GM12878 (cell line): Measurements from ENCODE around the gene NOVA2. TPM values are rescaled to one million over a fixed set of nuclear protein-coding genes. Genes with fewer than 3 reads are reported as not detected.
A peak's percentile ranks its signal among the peaks of the same experiment; 100 is the strongest.

Experiments used
- ATAC-seq: fragments of 200-7000 bp; cut with Tn5 transposase; 3 replicates; pipeline ENCODE4 v1.9.1; 2020; ENCODE audit warnings: mild to moderate bottlenecking, moderate library complexity
- BruUV-seq: library from RNA; stranded (reverse); fragments of 400-500 nt; replicated peaks from 2 replicates; lab custom pipeline; 2021; lab: Mats Ljungman, UMichigan
- CTCF ChIA-PET: fragments of 300-600 bp; sonication (Branson Sonifier 250); formaldehyde crosslinking; extraction: SDS; loops from one replicate; lab custom pipeline; 2021; ENCODE audit warnings: inconsistent platforms; lab: Yijun Ruan, JAX
- POLR2A ChIA-PET: fragments of 350-600 bp; formaldehyde crosslinking; extraction: SDS; loops from one replicate; lab custom pipeline; 2021; ENCODE audit warnings: inconsistent platforms; lab: Charles Lee
- RAD21 ChIA-PET: fragments of 300-600 bp; sonication (Branson Sonifier 250); formaldehyde crosslinking; loops from one replicate; lab custom pipeline; 2023; ENCODE audit warnings: antibody characterized with exemption; ENCODE audit not compliant: unreplicated experiment; lab: Charles Lee
- SMC1A ChIA-PET: fragments of 300-600 bp; sonication (Branson Sonifier 250); formaldehyde crosslinking; loops from one replicate; lab custom pipeline; 2023; ENCODE audit not compliant: unreplicated experiment, uncharacterized antibody; lab: Charles Lee
- DNase-seq: peaks from one replicate; pipeline ENCODE4 v3.0.0-alpha.2; 2011; ENCODE audit warnings: low read depth, low spot score
- FAIRE-seq: peaks from 3 replicates; lab custom pipeline; 2011; peaks lifted over from hg19 to GRCh38; lab: Jason Lieb, UNC
- H2AFZ ChIP-seq: 2 replicates; pipeline ENCODE4 v1.6.0; 2011; ENCODE audit warnings: low read depth, low read length, control low read depth; ENCODE audit not compliant: control insufficient read depth
- H3K27ac ChIP-seq: 2 replicates; pipeline ENCODE4 v1.5.1; 2011; ENCODE audit warnings: control low read depth; ENCODE audit not compliant: control insufficient read depth, insufficient read depth
- H3K27me3 ChIP-seq, 2 experiments: replicated peaks in 1 of 2; 2 replicates each; pipeline versions ENCODE4 v1.6.0 to v1.6.1; 2011; ENCODE audit warnings: low read length in 1 of 2; ENCODE audit not compliant: control insufficient read depth in 2 of 2, insufficient read depth in 2 of 2
- H3K36me3 ChIP-seq, 2 experiments: 2 replicates each; pipeline ENCODE4 v1.5.1; 2011; ENCODE audit warnings: low read length in 1 of 2; ENCODE audit not compliant: control insufficient read depth in 2 of 2, insufficient read depth in 2 of 2
- H3K4me1 ChIP-seq: 2 replicates; pipeline ENCODE4 v1.6.1; 2011; ENCODE audit warnings: mild to moderate bottlenecking, low read length, moderate library complexity, mixed read lengths; ENCODE audit not compliant: control insufficient read depth, insufficient read depth
- H3K4me2 ChIP-seq: 2 replicates; pipeline ENCODE4 v1.6.0; 2011; ENCODE audit warnings: control low read depth; ENCODE audit not compliant: control insufficient read depth, insufficient read depth
- H3K4me3 ChIP-seq: fragments of 200-600 bp; sonication (generic); 2 replicates; pipeline ENCODE4 v1.5.1; 2016
- H3K79me2 ChIP-seq: 2 replicates; pipeline ENCODE4 v1.6.0; 2011; ENCODE audit warnings: low read length; ENCODE audit not compliant: control insufficient read depth, insufficient read depth
- H3K9ac ChIP-seq: 2 replicates; pipeline ENCODE4 v1.8.0; 2011; ENCODE audit warnings: low read length, control low read depth, mixed read lengths; ENCODE audit not compliant: control insufficient read depth, insufficient read depth
- H3K9me3 ChIP-seq: replicated peaks from 3 replicates; pipeline ENCODE4 v1.5.1; 2011; ENCODE audit warnings: mild to moderate bottlenecking, low read length; ENCODE audit not compliant: control insufficient read depth, insufficient read depth
- H4K20me1 ChIP-seq: 2 replicates; pipeline ENCODE4 v1.6.0; 2011; ENCODE audit not compliant: control insufficient read depth, insufficient read depth
- CHD1 ChIP-seq: IDR thresholded peaks from 2 replicates; pipeline ENCODE4 v1.6.1; 2012; ENCODE audit warnings: low read depth, low read length, improper control_type of control experiment
- CHD2 ChIP-seq: IDR thresholded peaks from 2 replicates; pipeline ENCODE4 v1.6.1; 2011; ENCODE audit warnings: low read depth, low read length, improper control_type of control experiment, borderline replicate concordance
- CUX1 ChIP-seq: IDR thresholded peaks from 2 replicates; pipeline ENCODE4 v1.6.1; 2012; ENCODE audit warnings: improper control_type of control experiment, low read depth, low read length; ENCODE audit not compliant: insufficient replicate concordance
- GABPA ChIP-seq: IDR thresholded peaks from 2 replicates; pipeline ENCODE4 v1.6.1; 2014; ENCODE audit warnings: antibody characterized with exemption, low read depth, mild to moderate bottlenecking, inconsistent platforms
- IRF3 ChIP-seq: fragments of 450-650 bp; IDR thresholded peaks from 2 replicates; pipeline ENCODE4 v1.6.1; 2014; ENCODE audit warnings: mild to moderate bottlenecking
- NKRF ChIP-seq: fragments of 450-650 bp; conservative IDR thresholded peaks from 2 replicates; pipeline ENCODE4 v1.6.1; 2017; ENCODE audit warnings: mild to moderate bottlenecking, moderate library complexity
- SREBF1 ChIP-seq: IDR thresholded peaks from 2 replicates; pipeline ENCODE4 v1.6.1; 2012; ENCODE audit warnings: mild to moderate bottlenecking, low read length
- TARDBP ChIP-seq: IDR thresholded peaks from 2 replicates; pipeline ENCODE4 v1.6.1; 2016; ENCODE audit warnings: borderline replicate concordance
- ZNF274 ChIP-seq: IDR thresholded peaks from one replicate; pipeline ENCODE4 v1.8.0; 2011; ENCODE audit not compliant: insufficient read length, insufficient read depth
- ZZZ3 ChIP-seq: IDR thresholded peaks from 2 replicates; pipeline ENCODE4 v1.6.1; 2011; ENCODE audit warnings: low read depth; ENCODE audit not compliant: control insufficient read depth, insufficient read length
- WGBS: methylation state at CpG from one replicate; pipeline ENCODE4 v1.1.6; 2016; ENCODE audit warnings: low lambda C conversion rate; ENCODE audit not compliant: insufficient replicate concordance, insufficient coverage; ENCODE audit errors: missing lambda C conversion rate; 5-methylcytosine and 5-hydroxymethylcytosine counted together
- in situ Hi-C: fragments of 300-500 bp; cut with MboI; formaldehyde crosslinking; loops from 9 replicates; pipeline ENCODE4 v1.14.3; 2018; ENCODE audit warnings: mixed read lengths
- intact Hi-C: fragments of 100-400 bp; cut with micrococcal nuclease; formaldehyde crosslinking; loops from one replicate; pipeline ENCODE4 v1.14.2; 2022; ENCODE audit not compliant: unreplicated experiment
- polyA plus RNA-seq, 11 experiments: library from polyadenylated mRNA; depleted of rRNA in 4 of 11; unstranded in 6 of 11; stranded (reverse) in 5 of 11; fragments of >200 nt; fragmentation: Nextera tagmentation in 4 of 11; fragmentation: Illumina TruSeq in 1 of 11; extraction: Ambion mirVana in 4 of 11; extraction: Trizol in 1 of 11; gene quantifications; 1 replicate in 1 of 11; 2 replicates in 10 of 11; pipeline versions ENCODE4 v1.2.1 to v1.2.3, GENCODE V29; 2011 to 2016; ENCODE audit warnings: inconsistent platforms in 2 of 11, missing spikeins in 2 of 11, low read depth in 1 of 11
- total RNA-seq, 4 experiments: library from RNA; depleted of rRNA in 3 of 4; stranded (reverse); fragments of >200 nt in 3 of 4; fragmentation: Illumina TruSeq in 1 of 4; extraction: Trizol in 1 of 4; gene quantifications; 2 replicates each; pipeline versions ENCODE4 v1.2.1 to v1.2.3, GENCODE V29; 2013 to 2021
- TF ChIP-seq, protein P1 (sequence below): fragments of 450-650 bp; IDR thresholded peaks from 2 replicates; pipeline ENCODE4 v1.6.1; 2018; ENCODE audit warnings: borderline replicate concordance, mild to moderate bottlenecking; ENCODE audit not compliant: partially characterized antibody

The NOVA2 gene
- total and polyA plus RNA-seq, 10 of the 15 experiments (the other 5 are each of a cell fraction or from before 2014, with no cell fraction given) = under 0.01 to 0.44 (median 0.03) TPM; not detected in 4

GRCh38 chr19:46009530-46010510 is 36.2 kb upstream of the NOVA2 start:
- SMC1A ChIA-PET = no interaction called here
- intact Hi-C loops (no loop called here), in situ Hi-C loops (no loop called here)
- FAIRE-seq (peak; percentile 68), ATAC-seq (peak; percentile 85), DNase-seq (no peak)
- Histone ChIP-seq H4K20me1 (no peaks in the 10 kb centered on the region; the same call in 1 of the 2 replicates), H3K9me3 (no peaks in the 10 kb centered on the region), H3K4me3 (no peak overlapping the region), H3K79me2 (no peaks in the 10 kb centered on the region), H3K9ac (no peak overlapping the region), H3K27me3 (no peaks in the 10 kb centered on the region), H3K4me2 (no peak overlapping the region), H3K36me3 (no peaks in the 10 kb centered on the region), H3K27ac (no peak overlapping the region), H3K4me1 (no peaks in the 10 kb centered on the region; the same call in 1 of the 2 replicates), H2AFZ (no peak overlapping the region)
- 69% methylated on average over 28 of the region's 28 CpGs for WGBS
- POLR2A ChIA-PET = no interaction called here
- no TSS peak for BruUV-seq
- RAD21 ChIA-PET = interaction anchor here (0.7 kb wide), 1 partner anchor 318 kb away, joined by 3 read pairs; the partner anchor contains the start of gene QPCTL
- CTCF ChIA-PET = interaction anchor here (0.6 to 2.2 kb wide), 12 partner anchors 8 to 193 kb away, joined by 3 to 12 read pairs (median 4); partner anchors contain the start of gene CCDC61
- TF ChIP-seq SREBF1 = no peak
- TF ChIP-seq ZNF274 = no peak
- TF ChIP-seq GABPA = no peak
- TF ChIP-seq IRF3 = no peak
- no peak for TF ChIP-seq NKRF
- TF ChIP-seq TARDBP = no peak
- no peak for TF ChIP-seq CHD1
- TF ChIP-seq, protein P1, sequence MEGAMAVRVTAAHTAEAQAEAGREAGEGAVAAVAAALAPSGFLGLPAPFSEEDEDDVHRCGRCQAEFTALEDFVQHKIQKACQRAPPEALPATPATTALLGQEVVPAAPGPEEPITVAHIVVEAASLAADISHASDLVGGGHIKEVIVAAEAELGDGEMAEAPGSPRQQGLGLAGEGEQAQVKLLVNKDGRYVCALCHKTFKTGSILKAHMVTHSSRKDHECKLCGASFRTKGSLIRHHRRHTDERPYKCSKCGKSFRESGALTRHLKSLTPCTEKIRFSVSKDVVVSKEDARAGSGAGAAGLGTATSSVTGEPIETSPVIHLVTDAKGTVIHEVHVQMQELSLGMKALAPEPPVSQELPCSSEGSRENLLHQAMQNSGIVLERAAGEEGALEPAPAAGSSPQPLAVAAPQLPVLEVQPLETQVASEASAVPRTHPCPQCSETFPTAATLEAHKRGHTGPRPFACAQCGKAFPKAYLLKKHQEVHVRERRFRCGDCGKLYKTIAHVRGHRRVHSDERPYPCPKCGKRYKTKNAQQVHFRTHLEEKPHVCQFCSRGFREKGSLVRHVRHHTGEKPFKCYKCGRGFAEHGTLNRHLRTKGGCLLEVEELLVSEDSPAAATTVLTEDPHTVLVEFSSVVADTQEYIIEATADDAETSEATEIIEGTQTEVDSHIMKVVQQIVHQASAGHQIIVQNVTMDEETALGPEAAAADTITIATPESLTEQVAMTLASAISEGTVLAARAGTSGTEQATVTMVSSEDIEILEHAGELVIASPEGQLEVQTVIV = no peak
- TF ChIP-seq ZZZ3 = no peak
- no peak for TF ChIP-seq CHD2
- TF ChIP-seq CUX1 = no peak
